ENCODE data around the gene IMMP2L.

DNA sequence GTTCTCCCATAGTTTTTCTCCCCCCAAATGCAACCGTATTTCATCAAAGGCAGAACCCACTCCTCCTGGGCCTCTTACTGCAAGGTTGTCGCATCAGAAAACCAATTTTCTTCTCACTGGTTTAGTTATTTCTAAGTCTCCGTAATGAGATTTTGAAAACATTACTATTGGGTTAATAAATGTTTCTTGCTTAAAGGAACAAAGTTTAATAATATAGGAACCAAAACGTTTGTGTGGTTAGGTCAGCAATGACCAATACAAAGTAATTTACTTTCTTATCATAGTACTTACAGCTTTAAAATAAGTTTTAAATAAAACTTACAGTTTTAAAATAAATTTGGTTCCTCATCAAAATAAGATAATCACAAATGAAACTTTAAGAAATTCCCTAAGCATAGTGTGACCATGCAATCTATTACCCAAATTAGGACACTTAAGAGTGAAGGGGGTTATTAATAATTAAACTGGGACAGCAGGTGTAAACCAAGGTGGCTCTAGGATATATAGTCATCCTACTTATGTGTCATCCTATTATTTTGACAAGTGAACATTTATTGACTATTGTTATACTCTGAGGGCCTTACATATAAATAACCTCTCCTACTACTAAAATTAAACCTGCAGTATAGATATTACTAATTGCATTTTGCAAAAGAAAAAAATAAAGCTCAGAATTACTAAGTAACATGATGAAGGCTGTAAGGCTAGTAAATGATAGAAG is 886.7 kb downstream of the IMMP2L start:
- TF ChIP-seq, protein P1, sequence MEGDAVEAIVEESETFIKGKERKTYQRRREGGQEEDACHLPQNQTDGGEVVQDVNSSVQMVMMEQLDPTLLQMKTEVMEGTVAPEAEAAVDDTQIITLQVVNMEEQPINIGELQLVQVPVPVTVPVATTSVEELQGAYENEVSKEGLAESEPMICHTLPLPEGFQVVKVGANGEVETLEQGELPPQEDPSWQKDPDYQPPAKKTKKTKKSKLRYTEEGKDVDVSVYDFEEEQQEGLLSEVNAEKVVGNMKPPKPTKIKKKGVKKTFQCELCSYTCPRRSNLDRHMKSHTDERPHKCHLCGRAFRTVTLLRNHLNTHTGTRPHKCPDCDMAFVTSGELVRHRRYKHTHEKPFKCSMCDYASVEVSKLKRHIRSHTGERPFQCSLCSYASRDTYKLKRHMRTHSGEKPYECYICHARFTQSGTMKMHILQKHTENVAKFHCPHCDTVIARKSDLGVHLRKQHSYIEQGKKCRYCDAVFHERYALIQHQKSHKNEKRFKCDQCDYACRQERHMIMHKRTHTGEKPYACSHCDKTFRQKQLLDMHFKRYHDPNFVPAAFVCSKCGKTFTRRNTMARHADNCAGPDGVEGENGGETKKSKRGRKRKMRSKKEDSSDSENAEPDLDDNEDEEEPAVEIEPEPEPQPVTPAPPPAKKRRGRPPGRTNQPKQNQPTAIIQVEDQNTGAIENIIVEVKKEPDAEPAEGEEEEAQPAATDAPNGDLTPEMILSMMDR (conservative IDR thresholded peaks at IDR 0.05; ENCODE audit: low read length): no peak
- no peak for TF ChIP-seq EZH2phosphoT487 (IDR thresholded peaks at IDR 0.05; ENCODE audit: borderline replicate concordance)

Data from Loucy (cell line).